Thyroid gland (tissue), 4 donors: Measurements from ENCODE around the gene VASN. TPM values are rescaled to one million over a fixed set of nuclear protein-coding genes. Genes with fewer than 3 reads are reported as not detected.
"Not testable (repeated sequence)": the region's sequence is repeated elsewhere in the genome, so short reads cannot be mapped to it uniquely, and the experiment has no call there.

Source experiments
- DNase-seq, 2 donors: peaks; one replicate each; pipeline ENCODE4 v3.0.0-alpha.2; 2019
- H3K27ac ChIP-seq, 3 donors: fragments of 200-600 bp; sonication (generic); 1 replicate in 2 of 3; 2 replicates in 1 of 3; pipeline ENCODE4 v1.5.1; 2016 to 2019; ENCODE audit warnings: mild to moderate bottlenecking in 1 of 3, moderate library complexity in 1 of 3
- H3K27me3 ChIP-seq: fragments of 200-600 bp; sonication (generic); one replicate; pipeline ENCODE4 v1.5.1; 2019
- H3K36me3 ChIP-seq, 2 donors: fragments of 200-600 bp; sonication (generic); one replicate each; pipeline ENCODE4 v1.5.1; 2016 to 2019
- H3K4me1 ChIP-seq, 2 donors: fragments of 200-600 bp; sonication (generic); one replicate each; pipeline ENCODE4 v1.5.1; 2017 to 2019
- H3K4me3 ChIP-seq, 3 donors: fragments of 200-600 bp; sonication (generic); replicated peaks in 1 of 3; 1 replicate in 2 of 3; 2 replicates in 1 of 3; pipeline ENCODE4 v1.5.1; 2016; ENCODE audit warnings: mild to moderate bottlenecking in 1 of 3
- H3K9me3 ChIP-seq: fragments of 200-600 bp; sonication (generic); one replicate; pipeline ENCODE4 v1.5.1; 2017
- POLR2A ChIP-seq, 2 donors: fragments of 450-650 bp; IDR thresholded peaks; one replicate each; pipeline ENCODE4 v1.6.1; 2017; ENCODE audit warnings: antibody characterized with exemption in 2 of 2, mild to moderate bottlenecking in 2 of 2, moderate library complexity in 1 of 2
- WGBS, 2 donors: methylation state at CpG; one replicate each; pipeline ENCODE4 v1.1.5; 2017; 5-methylcytosine and 5-hydroxymethylcytosine counted together
- intact Hi-C: fragments of 100-400 bp; cut with DNase I; formaldehyde crosslinking; loops from one replicate; pipeline ENCODE4 v1.15.1; 2023
- total RNA-seq, 4 donors: library from RNA; depleted of rRNA; stranded (reverse); fragments of >200 nt; gene quantifications; one replicate each; pipeline ENCODE4 v1.2.3, GENCODE V29; 2016
- TF ChIP-seq, protein P1 (sequence below), 6 experiments: fragments of 200-600 bp in 3 of 6; fragments of 450-650 bp in 3 of 6; sonication (generic) in 3 of 6; IDR thresholded peaks; one replicate each; pipeline ENCODE4 v1.5.1; 2016 to 2019; ENCODE audit warnings: antibody characterized with exemption in 6 of 6, mild to moderate bottlenecking in 2 of 6, inconsistent platforms in 1 of 6, moderate library complexity in 1 of 6

VASN gene
- total RNA-seq, 4 donors from 2014 or later, result 21.9 to 47.0 (median 28.8) TPM

GRCh38 chr16:4341250-4341649 is 30.4 kb upstream of the VASN start:
- Histone ChIP-seq H3K4me3 (no peak overlapping the region), H3K4me1 (peaks cover 0 to 9% of the 10 kb centered on the region in 2 donors), H3K9me3 (no peaks in the 10 kb centered on the region), H3K27me3 (no peaks in the 10 kb centered on the region), H3K36me3 (peaks cover 0 to 5% of the 10 kb centered on the region in 2 donors), H3K27ac (no peak overlapping the region)
- TF ChIP-seq POLR2A (IDR thresholded peaks at IDR 0.05), result no peak
- TF ChIP-seq, protein P1, sequence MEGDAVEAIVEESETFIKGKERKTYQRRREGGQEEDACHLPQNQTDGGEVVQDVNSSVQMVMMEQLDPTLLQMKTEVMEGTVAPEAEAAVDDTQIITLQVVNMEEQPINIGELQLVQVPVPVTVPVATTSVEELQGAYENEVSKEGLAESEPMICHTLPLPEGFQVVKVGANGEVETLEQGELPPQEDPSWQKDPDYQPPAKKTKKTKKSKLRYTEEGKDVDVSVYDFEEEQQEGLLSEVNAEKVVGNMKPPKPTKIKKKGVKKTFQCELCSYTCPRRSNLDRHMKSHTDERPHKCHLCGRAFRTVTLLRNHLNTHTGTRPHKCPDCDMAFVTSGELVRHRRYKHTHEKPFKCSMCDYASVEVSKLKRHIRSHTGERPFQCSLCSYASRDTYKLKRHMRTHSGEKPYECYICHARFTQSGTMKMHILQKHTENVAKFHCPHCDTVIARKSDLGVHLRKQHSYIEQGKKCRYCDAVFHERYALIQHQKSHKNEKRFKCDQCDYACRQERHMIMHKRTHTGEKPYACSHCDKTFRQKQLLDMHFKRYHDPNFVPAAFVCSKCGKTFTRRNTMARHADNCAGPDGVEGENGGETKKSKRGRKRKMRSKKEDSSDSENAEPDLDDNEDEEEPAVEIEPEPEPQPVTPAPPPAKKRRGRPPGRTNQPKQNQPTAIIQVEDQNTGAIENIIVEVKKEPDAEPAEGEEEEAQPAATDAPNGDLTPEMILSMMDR (IDR thresholded peaks at IDR 0.05), result no peak
- intact Hi-C loops, result no loop called here
- no peak for DNase-seq
- 88 to 96% methylated on average over 13 of the region's 13 CpGs for WGBS, 2 donors

DNA sequence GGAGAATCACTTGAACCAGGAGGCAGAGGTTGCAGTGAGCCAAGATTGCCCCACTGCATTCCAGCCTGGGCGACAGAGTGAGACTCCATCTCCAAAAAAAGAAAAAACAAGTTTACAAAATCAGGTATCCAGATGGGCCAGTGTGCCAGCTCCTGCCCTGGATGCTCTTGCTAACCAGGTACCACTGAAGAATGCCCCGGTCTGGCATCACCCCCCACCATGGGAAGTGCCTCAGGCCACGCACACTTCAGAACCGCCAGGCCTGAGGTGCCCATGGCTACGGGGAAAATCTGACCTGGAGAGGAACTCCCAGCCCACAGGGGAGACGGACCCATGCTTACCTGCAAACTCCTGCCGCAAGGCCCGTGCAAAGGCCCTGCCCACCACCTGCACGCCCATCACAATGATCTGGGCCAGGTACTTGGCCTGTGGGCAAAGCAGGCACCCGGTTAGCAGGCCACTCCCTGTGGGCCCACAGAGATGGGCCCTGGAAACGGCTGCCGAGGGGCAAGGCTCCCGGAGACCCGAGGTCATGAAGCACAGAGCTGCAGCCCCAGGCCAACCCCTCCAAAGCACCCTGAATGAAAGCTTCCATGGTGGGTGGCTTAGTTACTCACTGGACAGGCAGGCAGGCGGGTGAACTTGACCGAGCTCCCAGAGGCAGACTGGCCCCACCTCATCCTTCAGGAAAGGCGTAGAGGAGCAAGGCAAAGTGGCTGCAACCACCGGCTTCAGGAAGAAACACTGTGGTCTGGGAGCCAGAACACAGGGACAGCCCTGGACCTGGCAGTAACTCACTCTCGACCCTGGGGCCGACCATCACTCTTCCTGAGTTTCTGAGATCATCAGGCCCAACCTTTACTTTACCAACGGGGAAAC is 28.5 kb upstream of the VASN start:
- intact Hi-C loops, result no loop called here
- Histone ChIP-seq H3K27me3 (no peaks in the 10 kb centered on the region), H3K9me3 (no peaks in the 10 kb centered on the region), H3K27ac (no peak overlapping the region), H3K36me3 (no peaks in the 10 kb centered on the region), H3K4me3 (no peak overlapping the region), H3K4me1 (peaks cover 0 to 9% of the 10 kb centered on the region in 2 donors)
- no peak for DNase-seq
- TF ChIP-seq POLR2A (IDR thresholded peaks at IDR 0.05), result no peak
- TF ChIP-seq, protein P1 (IDR thresholded peaks at IDR 0.05), result no peak
- 83 to 92% methylated on average over 12 to 17 of the region's 21 CpGs for WGBS, 2 donors

DNA sequence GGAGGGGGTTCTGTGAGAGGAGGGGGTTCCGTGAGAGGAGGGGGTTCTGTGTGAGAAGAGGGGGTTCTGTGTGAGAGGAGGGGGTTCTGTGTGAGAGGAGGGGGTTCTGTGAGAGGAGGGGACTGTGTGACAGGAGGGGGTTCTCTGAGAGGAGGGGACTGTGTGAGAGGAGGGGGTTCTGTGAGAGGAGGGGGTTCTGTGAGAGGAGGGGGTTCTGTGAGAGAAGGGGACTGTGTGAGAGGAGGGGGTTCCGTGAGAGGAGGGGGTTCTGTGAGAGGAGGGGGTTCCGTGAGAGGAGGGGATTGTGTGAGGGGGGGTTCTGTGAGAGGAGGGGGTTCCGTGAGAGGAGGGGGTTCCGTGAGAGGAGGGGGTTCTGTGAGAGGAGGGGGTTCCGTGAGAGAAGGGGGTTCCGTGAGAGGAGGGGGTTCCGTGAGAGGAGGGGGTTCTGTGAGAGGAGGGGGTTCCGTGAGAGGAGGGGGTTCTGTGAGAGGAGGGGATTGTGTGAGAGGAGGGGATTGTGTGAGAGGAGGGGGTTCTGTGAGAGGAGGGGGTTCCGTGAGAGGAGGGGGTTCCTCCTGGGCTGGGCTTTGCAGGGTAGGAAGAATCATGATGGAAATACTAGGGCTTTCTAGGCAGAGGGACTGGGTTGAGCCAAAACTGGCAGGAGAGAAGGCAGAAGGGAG is 27.2 kb upstream of the VASN start:
- H3K27ac ChIP-seq, result peak overlapping the region in 2 of 3 donors; percentile 24 to 26
- H3K4me1 ChIP-seq, result not testable (repeated sequence)
- WGBS, 2 donors, result 40 to 58% methylated on average over 5 to 9 of the region's 10 CpGs

DNA sequence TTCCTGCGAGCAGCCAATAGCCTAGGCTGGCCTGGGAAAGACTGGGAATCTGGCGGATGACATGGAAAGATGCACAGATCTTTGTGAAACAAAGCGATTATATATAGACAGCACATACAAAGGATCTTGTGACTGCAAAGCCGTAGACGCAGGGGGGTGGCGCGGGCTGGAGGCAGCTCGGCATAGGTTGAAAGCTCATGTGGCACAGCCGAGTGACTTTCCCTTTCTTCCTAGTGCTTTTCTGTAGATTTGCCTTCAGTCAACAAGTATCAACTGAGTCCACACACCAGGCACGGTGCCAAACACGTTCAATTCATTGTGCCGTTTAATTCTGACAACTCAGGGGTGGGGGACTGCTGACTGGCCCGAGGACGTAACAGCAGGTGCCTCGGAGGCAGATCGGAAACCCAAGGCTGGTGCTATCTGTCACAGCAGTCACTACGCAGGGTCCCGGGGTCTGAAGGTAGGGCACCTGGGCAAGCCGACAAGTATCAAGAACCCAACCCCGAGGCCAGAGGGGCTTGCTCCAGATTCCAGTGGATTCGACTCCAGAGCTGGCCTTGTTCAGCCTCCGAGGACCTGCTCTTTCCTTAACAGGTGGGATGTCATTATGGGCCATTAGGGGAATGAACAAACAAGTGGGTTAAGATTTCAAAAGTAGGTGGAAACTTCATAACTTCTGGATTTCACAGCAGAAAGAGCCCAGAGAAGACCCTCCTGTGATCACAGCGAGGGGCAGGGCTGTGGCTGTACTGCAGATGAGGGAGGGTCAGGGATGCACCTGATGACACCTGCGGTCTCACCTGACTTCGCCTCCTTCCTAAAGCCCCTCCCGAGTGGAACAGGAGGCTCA is 26.4 kb upstream of the VASN start:
- H3K27ac ChIP-seq, result peak overlapping the region in 2 of 3 donors; percentile 24 to 26
- DNase-seq, result peak; percentile 53 to 75

More for the DNA sequence above, 27.2 kb upstream of the VASN start:
- H3K27me3 ChIP-seq, DNase-seq, H3K36me3 ChIP-seq, H3K9me3 ChIP-seq, H3K4me3 ChIP-seq, intact Hi-C loops: not testable (repeated sequence)

More for the DNA sequence above, 26.4 kb upstream of the VASN start:
- WGBS, 2 donors, result 54 to 57% methylated on average over 24 to 26 of the region's 26 CpGs
- Histone ChIP-seq H3K4me3 (no peak overlapping the region), H3K36me3 (no peaks in the 10 kb centered on the region), H3K4me1 (peaks cover 4 to 17% of the 10 kb centered on the region in 2 donors), H3K27me3 (no peaks in the 10 kb centered on the region), H3K9me3 (no peaks in the 10 kb centered on the region)
- TF ChIP-seq POLR2A (IDR thresholded peaks at IDR 0.05), result no peak
- TF ChIP-seq, protein P1 (IDR thresholded peaks at IDR 0.05), result no peak
- intact Hi-C loops, result no loop called here
